Ishikawa (cell line): ENCODE results near the gene PLEKHH2.

Experiments used
- CEBPB ChIP-seq: IDR thresholded peaks from 2 replicates; pipeline ENCODE4 v1.6.1; 2012
- CREB1 ChIP-seq: IDR thresholded peaks from 2 replicates; pipeline ENCODE4 v1.6.1; 2012; ENCODE audit warnings: low read depth
- EGR1 ChIP-seq: IDR thresholded peaks from 2 replicates; pipeline ENCODE4 v1.6.1; 2012
- MAX ChIP-seq: IDR thresholded peaks from 2 replicates; pipeline ENCODE4 v1.6.1; 2012
- RAD21 ChIP-seq: IDR thresholded peaks from 2 replicates; pipeline ENCODE4 v1.6.1; 2012; ENCODE audit warnings: low read depth
- REST ChIP-seq: IDR thresholded peaks from 2 replicates; pipeline ENCODE4 v1.6.1; 2012; ENCODE audit warnings: low read depth, mild to moderate bottlenecking
- TAF1 ChIP-seq: IDR thresholded peaks from 2 replicates; pipeline ENCODE4 v1.6.1; 2012; ENCODE audit warnings: low read depth, mild to moderate bottlenecking
- TEAD4 ChIP-seq: IDR thresholded peaks from 2 replicates; pipeline ENCODE4 v1.6.1; 2012
- USF1 ChIP-seq: IDR thresholded peaks from 2 replicates; pipeline ENCODE4 v1.6.1; 2012
- YY1 ChIP-seq: IDR thresholded peaks from 2 replicates; pipeline ENCODE4 v1.6.1; 2012; ENCODE audit warnings: low read depth
- ZBTB7A ChIP-seq: IDR thresholded peaks from 2 replicates; pipeline ENCODE4 v1.6.1; 2012; ENCODE audit warnings: low read depth

GRCh38 chr2:43810452-43810851, 173.4 kb downstream of the PLEKHH2 start:
- TF ChIP-seq CREB1 (no peak), CEBPB (no peak), YY1 (no peak), REST (no peak), RAD21 (no peak), TAF1 (no peak), ZBTB7A (no peak), MAX (no peak), EGR1 (no peak), USF1 (no peak), TEAD4 (no peak)
